GM12873 (cell line): Measurements from ENCODE around the gene DNLZ.

Source experiments
- CTCF ChIP-seq: IDR thresholded peaks from 2 replicates; pipeline ENCODE4 v1.5.1; 2012; ENCODE audit warnings: low read depth, mild to moderate bottlenecking, moderate library complexity, low read length, control low read depth; ENCODE audit not compliant: insufficient read depth; ENCODE audit errors: missing control alignments

The DNLZ gene

DNA sequence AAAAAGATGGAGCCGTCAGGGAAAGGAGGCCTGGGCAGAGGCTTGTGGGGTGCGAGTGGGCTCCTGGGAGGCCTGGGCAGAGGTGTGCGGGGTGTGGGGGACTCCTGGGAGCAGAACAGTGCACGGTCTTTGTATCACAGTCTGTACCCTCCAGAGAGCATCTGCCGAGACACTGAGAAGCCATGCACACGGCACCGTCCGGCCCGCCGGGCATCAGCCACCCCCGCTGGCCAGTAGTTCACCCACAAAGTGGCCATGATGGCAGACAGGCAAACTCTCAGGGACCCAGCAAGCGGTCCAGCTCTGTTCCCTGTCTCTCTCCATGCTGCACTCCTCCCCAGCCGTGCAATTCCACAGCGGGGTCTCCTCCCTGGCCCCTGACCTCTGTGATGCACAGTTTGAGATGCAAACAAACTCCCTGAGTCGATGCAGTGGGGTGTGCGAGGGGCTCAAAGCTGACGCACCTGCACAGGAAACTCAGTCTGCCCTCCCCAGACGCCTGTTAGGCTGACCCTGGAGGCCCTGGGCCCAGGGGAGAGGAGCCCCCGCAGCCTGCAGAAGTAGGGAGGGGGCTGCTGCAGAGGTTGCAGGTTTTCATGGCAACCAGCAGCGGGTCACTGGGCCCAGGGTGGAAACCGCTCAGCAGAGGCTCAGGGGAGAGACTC is 45.3 kb downstream of the DNLZ start:
- no peak for TF ChIP-seq CTCF

DNA sequence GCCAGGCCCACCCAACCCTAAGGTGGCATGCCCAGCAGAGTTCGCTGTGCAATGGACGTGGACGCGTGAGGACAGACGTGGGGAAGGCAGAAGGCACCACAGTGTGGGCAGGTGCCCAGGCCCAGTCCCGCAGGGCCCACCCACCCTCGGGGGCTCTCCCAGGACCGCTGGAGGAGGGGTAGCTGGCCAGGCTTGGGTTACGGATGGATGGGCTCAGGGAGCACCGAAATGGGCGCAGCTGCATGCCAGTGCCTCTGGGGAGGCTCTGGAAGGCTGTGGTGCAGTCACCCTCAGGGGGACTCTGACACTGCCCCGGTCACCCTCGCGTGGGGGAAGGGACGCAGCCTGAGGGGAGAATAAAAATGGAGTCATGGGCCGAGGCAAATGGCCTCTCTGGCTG is 45.8 kb downstream of the DNLZ start:
- no peak for TF ChIP-seq CTCF

DNA sequence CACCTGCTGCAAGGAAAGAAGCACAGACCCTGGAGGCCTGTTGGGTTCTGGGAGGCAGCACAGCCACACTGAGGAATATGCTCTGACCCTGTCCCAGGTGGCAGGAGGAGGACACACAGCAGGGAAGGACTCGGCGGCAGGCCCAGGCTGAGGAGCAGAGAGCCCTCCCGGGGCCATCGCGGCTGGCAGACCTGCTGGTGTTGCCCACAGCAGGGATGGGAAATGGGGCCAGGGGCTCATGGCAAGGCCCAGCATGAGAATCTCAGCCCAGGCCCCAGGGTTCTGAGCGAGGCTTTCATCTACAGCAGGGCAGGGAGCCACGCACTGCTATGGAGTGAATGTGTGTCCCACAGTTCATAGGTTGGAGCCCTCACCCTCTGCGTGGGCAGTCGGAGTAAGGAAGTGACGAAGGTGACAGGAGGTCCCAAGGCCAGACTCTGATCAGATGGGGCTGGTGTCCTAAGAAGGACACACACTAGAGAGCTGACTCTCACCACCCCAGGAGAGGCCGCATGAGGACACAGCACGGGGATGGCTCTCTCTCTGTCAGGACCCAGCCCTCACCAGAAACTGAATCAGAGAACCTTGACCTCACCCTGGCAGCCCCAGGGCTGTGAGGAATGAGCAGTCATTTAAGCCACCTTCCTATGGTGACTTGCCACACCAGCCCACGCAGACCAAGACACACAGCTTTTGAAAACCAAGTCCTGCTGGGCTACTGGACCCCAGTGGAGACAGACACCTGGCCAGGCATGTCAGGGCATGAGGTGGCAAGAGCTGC is 46.5 kb downstream of the DNLZ start:
- TF ChIP-seq CTCF, result no peak

GRCh38 chr9:136316271-136316751 is 47.2 kb downstream of the DNLZ start:
- no peak for TF ChIP-seq CTCF

- TF ChIP-seq CTCF, result no peak
These were observed 48.6 kb downstream of the DNLZ start for GRCh38 chr9:136314944-136315343.

DNA sequence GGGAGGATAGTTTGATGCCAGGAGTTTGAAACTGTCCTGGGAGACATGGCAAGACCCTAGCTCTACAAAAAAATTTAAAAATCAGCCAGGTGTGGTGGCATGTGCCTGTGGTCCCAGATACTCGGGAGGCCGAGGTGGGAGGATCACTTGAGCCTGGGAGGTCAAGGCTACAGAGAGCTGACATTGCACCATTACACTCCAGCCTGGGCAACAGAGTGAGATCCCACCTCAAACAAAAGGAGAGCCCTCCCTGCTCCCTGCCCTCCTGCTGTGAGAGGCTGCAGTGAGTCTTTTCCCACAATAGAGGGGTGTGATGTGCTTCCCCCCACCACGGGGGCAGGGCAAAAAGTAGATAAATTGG is 49.5 kb downstream of the DNLZ start:
- TF ChIP-seq CTCF, result no peak
